Activated T-helper 17 cell treated with anti-CD3 and anti-CD28 coated beads, Interleukin-2, amount 50 U/mL, for 72 hours (primary cell): ENCODE data around the gene RALGDS. TPM values are rescaled to one million over a fixed set of nuclear protein-coding genes. Genes with fewer than 3 reads are reported as not detected.
A peak's percentile ranks its signal among the peaks of the same experiment; 100 is the strongest.

Experiments used
- ATAC-seq: fragments of 150-1000 bp; cut with Tn5 transposase; replicated peaks from 2 replicates; pipeline ENCODE4 v1.10.0; 2021; ENCODE audit warnings: mild to moderate bottlenecking, moderate library complexity
- H3K27ac Mint-ChIP-seq: one replicate; pipeline ENCODE4 v1.8.0; 2022; ENCODE audit warnings: mixed read lengths
- H3K27me3 Mint-ChIP-seq: one replicate; pipeline ENCODE4 v1.8.0; 2022; ENCODE audit warnings: mixed read lengths
- H3K36me3 Mint-ChIP-seq: one replicate; pipeline ENCODE4 v1.8.0; 2022; ENCODE audit warnings: low read depth, mild to moderate bottlenecking, mixed read lengths
- H3K4me1 Mint-ChIP-seq: one replicate; pipeline ENCODE4 v1.8.0; 2022; ENCODE audit warnings: mixed read lengths
- H3K4me3 Mint-ChIP-seq: one replicate; pipeline ENCODE4 v1.8.0; 2022; ENCODE audit warnings: mild to moderate bottlenecking, mixed read lengths
- H3K9me3 Mint-ChIP-seq: one replicate; pipeline ENCODE4 v1.8.0; 2022; ENCODE audit warnings: mixed read lengths
- total RNA-seq, 2 donors: library from RNA; stranded (reverse); gene quantifications; one replicate each; pipeline ENCODE4 v1.2.3, GENCODE V29; 2022

RALGDS gene
- total RNA-seq, 2 donors from 2014 or later = 101 to 156 TPM

DNA sequence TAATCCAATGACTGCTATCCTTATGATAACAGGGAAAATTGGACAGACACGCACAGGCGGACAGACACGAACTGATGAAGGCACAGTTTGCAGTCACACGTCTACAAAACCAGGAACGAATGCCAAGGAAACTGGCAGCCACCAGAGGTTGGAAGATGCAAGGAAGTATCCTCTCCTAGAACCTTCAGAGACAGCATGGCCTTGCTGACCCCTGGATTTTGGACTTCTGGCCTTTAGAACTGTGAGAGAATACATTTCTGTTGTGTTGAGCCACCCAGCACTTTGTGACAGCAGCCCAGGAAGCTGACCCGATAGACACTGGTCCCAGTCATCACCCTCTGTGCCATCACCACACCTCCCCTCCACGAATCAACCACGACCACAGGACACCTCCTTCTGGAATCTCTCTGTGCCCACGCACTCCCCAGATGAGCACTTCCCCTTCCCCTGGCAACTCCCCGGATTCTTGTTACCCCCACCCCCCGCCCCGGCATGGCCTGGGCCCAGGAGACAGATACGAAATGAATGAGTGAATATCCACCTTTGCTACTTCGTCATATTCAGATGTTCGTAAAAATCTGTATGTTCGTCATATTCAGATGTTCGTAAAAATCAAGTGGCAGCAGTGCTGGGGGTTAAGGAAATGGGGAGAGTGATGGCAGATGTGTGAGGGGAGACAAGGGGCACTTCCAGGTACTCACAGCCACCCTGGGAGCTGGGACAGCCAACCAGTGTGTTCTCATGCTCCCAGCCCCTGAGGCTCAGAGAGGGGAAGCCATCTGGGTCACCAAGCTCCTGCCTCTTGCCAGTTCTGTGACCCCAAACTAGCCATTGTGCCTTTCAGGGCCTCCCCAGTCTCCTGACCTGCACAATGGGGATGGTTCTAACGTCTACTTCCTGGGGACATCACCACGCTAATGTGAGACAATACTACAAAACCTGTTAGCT lies 24.1 kb upstream of the RALGDS start:
- Mint-ChIP-seq H3K27me3 (no peaks in the 10 kb centered on the region), H3K27ac (peak overlapping the region; percentile 90), H3K9me3 (no peaks in the 10 kb centered on the region), H3K4me3 (peak overlapping the region; percentile 90), H3K4me1 (peaks cover 28% of the 10 kb centered on the region), H3K36me3 (peaks cover 64% of the 10 kb centered on the region)
- no peak for ATAC-seq

DNA sequence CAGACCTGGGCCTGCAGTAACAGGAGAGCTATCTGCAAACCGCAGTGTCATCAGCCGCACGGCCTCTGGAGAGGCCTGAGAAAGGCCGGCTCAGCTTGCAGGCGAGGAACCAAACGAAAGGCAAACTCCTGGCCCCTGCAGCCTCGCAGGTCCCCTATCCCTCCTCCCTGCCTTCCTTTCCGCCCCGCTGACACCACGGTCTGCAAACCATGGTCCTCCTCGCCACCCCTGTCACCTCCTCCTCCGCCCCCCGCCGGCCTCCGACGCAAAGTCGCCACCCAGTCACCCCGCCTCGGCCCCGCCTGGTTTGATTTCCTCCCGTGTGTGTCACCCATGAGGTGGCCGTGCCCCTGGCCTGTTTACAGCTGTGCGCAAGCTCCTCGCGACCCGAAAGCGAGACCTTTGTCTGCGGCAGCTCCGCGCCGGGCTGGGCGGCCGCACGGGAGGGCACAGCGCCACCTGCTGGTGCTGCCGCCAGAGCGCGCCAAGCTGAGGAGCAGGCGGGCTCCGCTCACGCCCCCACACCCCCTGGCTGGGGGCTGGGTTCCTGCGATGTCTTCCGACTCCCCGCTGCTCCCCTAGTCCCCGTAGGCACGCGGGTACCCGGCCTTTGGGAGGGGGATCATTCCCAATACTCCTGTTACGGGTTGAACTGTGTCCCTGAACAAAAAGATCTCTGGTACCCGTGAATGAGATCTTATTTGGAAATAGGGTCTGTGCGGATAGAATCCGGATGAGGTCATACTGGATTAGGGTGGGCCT lies 23.3 kb upstream of the RALGDS start:
- Mint-ChIP-seq H3K27ac (peak overlapping the region; percentile 90), H3K36me3 (peaks cover 64% of the 10 kb centered on the region), H3K9me3 (no peaks in the 10 kb centered on the region), H3K4me1 (peaks cover 28% of the 10 kb centered on the region), H3K4me3 (peak overlapping the region; percentile 90), H3K27me3 (no peaks in the 10 kb centered on the region)
- peak; percentile 73 for ATAC-seq

DNA sequence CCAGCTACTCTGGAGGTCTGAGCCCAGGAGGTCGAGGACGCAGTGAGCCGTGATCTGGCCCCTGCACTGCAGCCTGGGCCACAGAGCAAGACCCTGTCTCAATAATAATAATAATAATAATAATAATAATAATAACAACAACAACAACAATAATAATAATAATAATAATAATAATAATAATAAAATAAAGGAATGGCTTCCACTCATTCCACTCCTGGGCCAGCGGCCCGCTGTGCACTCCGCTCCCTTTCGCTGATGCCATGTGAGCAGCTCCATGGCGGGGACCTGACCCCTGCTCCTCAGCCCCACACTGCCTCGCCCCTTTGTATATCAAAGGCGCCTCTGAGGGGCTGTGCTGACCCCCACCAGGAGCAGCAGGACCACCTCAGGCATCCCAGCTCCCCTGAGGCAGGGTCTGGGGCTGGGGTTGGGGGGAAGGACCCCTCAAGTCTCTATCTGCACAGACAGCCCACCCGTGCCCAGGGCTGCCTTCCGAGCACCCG lies 22.6 kb upstream of the RALGDS start:
- H3K27ac Mint-ChIP-seq = peak overlapping the region; percentile 90
- peaks cover 64% of the 10 kb centered on the region for H3K36me3 Mint-ChIP-seq
- no peaks in the 10 kb centered on the region for H3K27me3 Mint-ChIP-seq
- peak overlapping the region; percentile 90 for H3K4me3 Mint-ChIP-seq
- peaks cover 28% of the 10 kb centered on the region for H3K4me1 Mint-ChIP-seq
- no peaks in the 10 kb centered on the region for H3K9me3 Mint-ChIP-seq
- no peak for ATAC-seq

DNA sequence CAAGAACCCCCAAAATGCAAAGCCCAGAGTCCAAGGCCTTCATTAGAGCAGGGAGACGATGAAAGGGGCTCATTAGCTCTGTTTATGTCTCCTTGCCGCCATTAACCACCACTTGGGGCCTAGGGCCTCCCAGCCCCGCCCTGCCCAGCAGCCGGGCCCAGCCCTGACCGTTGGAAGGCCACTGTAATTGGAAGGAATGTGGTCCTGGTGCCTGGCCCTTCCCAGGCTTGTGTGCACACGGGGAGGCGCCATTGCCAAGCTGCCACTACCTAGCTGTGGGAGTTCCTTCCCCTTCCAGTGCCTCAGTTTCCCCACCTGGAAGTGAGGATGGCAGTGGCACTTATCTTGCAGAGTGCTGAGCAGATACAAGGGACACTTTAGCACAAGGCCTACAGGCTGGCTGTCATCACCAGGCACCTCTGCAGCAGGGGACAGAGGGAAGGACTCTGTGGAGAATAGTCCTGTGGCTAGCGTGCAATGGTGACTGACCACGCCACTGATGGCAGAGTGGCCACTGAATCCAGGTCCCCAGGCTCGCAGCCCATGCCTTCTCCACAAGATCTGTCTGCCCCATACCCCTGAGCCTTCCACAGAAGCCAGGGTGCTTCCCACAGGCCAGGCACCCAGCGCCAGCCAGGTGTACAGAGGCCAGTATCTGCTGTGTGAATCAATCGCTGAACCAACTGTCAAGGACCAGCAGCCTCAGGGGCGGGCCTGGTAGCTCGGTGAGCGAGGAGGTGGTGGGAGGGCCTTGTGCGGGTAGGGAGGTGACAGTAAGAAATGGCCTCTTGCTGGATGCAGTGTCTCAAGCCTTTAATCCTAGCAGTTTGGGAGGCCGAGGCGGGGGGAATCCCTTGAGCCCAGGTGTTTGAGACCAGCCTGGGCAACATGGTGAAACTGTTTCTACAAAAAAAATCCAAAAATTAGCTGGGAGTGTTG lies 21.9 kb upstream of the RALGDS start:
- Mint-ChIP-seq H3K9me3 (no peaks in the 10 kb centered on the region), H3K36me3 (peaks cover 57% of the 10 kb centered on the region), H3K27me3 (no peaks in the 10 kb centered on the region), H3K4me1 (peaks cover 28% of the 10 kb centered on the region), H3K27ac (peak overlapping the region; percentile 84), H3K4me3 (peak overlapping the region; percentile 90)
- peak; percentile 23 for ATAC-seq

DNA sequence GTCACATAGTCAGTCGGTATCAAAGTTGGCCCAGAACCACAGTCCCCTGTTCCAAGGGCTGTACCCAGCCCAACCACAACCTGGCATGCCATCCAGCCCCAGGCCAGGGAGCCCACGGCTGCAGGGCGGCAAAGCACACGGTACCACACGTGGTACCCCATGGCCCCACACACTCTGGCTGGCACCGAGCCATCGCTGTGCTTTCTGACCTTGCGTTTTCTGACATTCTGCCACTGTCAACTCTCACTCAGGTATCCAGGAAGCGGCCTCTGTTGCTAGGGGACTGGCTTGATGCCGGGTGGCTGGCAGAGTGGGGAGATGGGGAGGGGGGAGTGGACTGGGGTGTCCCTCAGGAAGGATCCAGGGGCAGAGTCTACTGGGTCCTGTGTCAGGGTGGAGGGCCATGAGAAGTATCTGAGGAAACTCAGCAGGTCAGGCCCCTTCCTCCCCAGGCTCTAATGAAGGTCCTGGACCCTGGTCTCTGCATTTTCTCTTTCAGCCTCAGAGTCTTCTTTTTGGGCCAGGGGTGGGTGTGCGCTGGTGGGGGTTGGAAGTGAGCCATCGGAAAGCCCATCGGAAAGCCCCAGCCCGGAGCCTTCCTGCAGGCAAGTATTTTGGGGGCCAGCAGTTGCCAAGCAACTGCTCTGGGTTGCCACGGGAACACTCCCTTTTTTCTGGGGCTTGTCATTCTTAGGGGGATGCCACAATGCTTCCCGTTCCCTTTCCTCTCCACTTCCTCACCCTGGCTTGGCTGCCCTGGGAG lies 21.0 kb upstream of the RALGDS start:
- peak overlapping the region; percentile 84 for H3K27ac Mint-ChIP-seq
- peak; percentile 22 for ATAC-seq
- H3K27me3 Mint-ChIP-seq = no peaks in the 10 kb centered on the region
- peaks cover 53% of the 10 kb centered on the region for H3K36me3 Mint-ChIP-seq
- H3K4me3 Mint-ChIP-seq = peak overlapping the region; percentile 90
- H3K9me3 Mint-ChIP-seq = no peaks in the 10 kb centered on the region
- peaks cover 33% of the 10 kb centered on the region for H3K4me1 Mint-ChIP-seq

DNA sequence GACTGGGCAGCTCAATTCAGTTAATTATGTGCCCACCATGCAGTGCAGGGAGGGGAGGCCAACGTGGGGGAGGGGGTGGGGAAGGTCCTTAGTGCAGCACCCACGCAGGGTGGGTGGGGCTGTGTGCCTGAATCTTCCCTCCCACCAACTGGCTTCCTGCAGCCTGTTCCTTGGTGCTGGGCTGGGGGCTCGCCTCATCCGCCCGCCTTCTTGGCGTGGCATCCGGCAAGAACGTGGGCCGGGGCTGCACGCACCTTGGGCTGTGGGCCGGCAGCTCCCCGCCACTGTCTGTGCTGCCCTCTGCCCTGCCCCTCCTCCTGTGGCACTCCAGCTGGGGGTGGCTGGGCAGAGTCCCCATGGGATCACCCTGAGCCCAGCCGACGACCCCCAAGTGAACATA lies 19.6 kb upstream of the RALGDS start:
- no peaks in the 10 kb centered on the region for H3K27me3 Mint-ChIP-seq
- ATAC-seq = no peak
- peak overlapping the region; percentile 90 for H3K4me3 Mint-ChIP-seq
- no peaks in the 10 kb centered on the region for H3K9me3 Mint-ChIP-seq
- peaks cover 39% of the 10 kb centered on the region for H3K4me1 Mint-ChIP-seq
- peaks cover 50% of the 10 kb centered on the region for H3K36me3 Mint-ChIP-seq
- peak overlapping the region; percentile 84 for H3K27ac Mint-ChIP-seq

DNA sequence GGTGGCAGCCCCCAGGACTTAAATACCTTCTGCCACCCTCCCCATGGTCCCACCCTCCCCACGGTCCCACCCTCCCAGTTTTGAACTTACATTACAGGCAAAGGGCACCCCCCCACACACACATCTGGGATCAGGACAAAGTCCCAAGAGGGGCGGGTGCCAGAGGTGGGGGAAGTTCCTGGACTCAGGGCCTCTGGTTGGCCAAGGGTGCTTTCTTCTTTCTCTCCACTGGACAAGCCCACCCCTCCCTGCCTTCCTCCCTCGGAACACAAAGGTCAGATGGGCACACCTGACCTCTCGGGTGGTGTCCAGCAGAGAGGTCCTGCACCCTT lies 19.1 kb upstream of the RALGDS start:
- Mint-ChIP-seq H3K4me3 (no peak overlapping the region), H3K9me3 (no peaks in the 10 kb centered on the region), H3K4me1 (peaks cover 36% of the 10 kb centered on the region), H3K36me3 (peaks cover 46% of the 10 kb centered on the region), H3K27me3 (no peaks in the 10 kb centered on the region), H3K27ac (no peak overlapping the region)
- ATAC-seq = no peak

DNA sequence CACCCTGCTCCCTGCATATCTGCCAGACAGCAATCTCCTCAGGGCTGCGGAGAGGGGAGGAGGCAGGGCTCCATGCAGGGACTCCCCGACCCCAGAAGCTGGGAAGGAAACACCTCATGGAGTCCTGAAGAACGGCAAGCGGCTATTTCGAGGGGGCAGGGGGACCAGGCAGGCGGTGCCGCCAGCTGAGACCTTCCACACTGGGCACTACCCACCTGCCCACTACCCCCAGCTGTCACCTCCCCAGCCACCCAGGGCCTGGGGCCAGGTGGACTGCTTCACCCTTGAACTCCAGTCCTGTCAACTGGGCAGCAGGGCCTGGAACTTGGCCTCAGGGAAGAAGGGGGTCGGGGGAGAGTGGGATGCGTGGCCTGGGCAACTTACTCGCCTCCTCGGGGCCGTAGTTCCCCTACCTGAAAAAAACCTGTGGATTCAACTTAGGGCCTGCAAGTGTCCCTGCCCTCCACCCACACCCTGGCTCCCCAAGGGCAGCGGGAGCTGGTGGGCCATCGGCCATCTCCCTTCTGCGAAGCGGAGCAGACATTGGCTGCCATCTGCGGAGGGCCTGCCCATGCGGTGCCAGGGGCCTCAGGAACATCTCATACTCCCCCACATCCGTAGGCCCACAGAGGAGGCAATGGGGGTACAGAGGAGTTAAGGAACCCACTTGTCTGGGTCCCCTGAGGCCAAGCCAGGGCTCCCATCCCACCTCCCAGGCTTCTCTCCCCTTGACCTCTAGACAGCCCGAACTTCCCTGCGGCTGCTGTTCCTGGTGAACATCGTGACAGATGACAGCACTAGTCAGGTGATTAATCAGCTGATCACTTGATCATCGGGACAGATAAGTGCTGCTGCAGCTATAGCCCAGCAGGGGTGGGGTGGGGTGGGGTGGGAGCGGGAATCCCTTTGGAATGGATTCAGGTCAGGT lies 18.5 kb upstream of the RALGDS start:
- H3K36me3 Mint-ChIP-seq = peaks cover 46% of the 10 kb centered on the region

DNA sequence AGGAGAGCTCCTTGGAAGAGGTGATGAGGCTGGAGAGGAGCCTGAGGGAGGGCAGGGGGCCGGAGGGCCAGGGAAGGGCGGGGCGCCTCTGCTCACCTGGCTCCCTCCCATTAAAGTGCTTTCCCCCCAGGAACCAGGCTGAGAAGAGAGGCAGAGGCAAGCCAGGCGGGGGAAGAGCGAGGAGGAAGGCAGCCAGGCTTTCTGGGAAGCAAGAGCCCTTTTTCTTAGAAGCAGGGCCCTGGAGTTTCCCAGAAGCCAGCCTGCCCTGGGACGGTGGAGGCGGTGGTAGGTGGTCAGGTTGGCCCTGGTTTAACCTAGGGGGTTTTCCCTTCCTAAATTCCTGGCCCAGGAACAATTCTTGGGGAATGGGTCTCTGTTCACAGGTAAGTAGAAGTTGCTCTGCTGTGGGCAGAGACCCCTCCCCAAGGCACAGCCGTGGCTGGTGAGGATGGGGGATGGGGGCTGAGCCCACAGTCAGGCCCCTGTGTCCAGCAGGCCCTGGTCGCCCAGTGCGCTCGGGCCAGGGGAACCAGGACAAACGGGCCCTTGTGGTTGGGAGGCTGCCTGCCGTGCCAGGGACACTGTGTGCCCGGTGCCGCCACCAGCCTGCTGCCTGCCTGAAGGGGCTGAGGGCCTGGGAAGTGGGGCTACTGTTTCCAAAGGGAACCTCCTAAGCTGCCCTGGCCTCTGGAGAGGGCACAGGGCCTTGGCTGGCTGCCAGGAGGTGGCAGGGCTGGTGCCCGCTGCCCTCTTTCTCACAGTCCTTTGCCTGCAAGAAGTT lies 16.6 kb upstream of the RALGDS start:
- no peaks in the 10 kb centered on the region for H3K9me3 Mint-ChIP-seq
- peaks cover 51% of the 10 kb centered on the region for H3K36me3 Mint-ChIP-seq
- no peak for ATAC-seq
- peak overlapping the region; percentile 92 for H3K4me3 Mint-ChIP-seq
- H3K27ac Mint-ChIP-seq = peak overlapping the region; percentile 100
- H3K4me1 Mint-ChIP-seq = peaks cover 32% of the 10 kb centered on the region
- H3K27me3 Mint-ChIP-seq = no peaks in the 10 kb centered on the region

More for the DNA sequence above, 18.5 kb upstream of the RALGDS start:
- Mint-ChIP-seq H3K4me1 (peaks cover 29% of the 10 kb centered on the region), H3K9me3 (no peaks in the 10 kb centered on the region), H3K4me3 (peak overlapping the region; percentile 92), H3K27me3 (no peaks in the 10 kb centered on the region), H3K27ac (peak overlapping the region; percentile 100)
- ATAC-seq = no peak

DNA sequence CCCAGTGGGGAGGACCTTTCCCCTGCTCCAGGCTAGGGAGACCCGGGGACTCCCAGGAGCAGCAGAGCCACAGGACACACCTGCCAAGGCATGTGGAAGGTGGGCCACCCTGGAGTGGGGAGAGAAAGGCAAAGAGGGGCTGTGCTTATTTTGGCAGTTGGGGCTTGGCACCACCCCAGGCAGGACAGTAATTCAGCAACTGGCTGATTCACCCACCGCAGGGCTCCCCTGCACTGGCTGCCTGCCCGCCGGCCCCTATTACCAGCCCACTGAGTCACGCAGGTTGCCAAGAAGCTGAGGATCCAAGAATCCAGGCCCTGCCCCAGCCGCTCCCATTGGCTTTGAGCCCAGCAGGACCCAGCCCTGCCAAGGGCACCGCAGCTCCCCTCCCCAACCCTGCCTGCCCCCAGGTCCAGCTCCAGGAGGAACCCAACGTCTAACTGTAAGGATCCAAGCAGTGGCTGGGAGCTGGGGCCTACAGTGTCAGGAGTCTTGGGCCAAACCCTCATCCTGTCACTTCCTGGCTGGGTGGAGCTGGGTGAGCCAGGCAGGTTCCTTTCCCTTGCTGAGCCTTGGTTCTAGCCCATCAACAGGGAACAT lies 14.2 kb upstream of the RALGDS start:
- peak overlapping the region; percentile 92 for H3K4me3 Mint-ChIP-seq
- peaks cover 61% of the 10 kb centered on the region for H3K36me3 Mint-ChIP-seq
- peaks cover 40% of the 10 kb centered on the region for H3K4me1 Mint-ChIP-seq
- ATAC-seq = peak; percentile 68
- H3K9me3 Mint-ChIP-seq = no peaks in the 10 kb centered on the region
- H3K27ac Mint-ChIP-seq = peak overlapping the region; percentile 100
- no peaks in the 10 kb centered on the region for H3K27me3 Mint-ChIP-seq

DNA sequence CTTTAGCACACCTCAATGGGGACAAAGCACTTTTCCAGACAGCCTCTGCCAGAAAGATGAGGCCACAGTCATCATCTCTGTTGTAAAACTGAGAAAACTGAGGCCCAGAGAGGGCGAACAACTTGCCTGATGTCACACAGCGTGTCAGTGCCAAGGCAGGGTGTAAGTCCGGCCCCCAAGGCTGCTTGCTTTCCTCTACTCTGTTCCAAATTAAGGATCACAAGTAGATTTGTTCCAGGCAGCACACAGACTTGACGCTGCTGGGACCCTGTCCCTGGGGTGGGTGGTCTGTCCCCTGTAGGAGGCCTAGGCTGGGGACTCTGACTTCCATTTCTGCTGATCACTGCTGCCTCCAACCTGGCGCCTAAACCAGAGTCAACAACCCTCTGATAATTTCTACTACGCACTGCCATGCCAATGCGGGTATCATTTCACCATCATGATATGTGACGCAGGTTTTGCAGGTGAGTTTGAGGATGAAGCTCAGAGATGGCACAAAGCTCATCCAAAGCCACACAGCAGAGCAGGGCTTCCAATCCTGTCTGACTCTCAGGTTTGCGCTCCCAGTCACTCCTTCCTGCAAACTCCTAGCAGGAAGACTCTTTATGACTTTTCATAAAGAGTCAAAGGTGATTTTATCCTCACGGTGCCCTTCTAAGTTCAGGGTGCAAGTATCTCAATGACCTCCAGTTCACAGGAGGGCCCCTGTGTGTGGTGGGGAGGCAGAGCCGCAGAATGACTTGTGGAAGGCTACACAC lies 13.5 kb upstream of the RALGDS start:
- H3K27ac Mint-ChIP-seq = peak overlapping the region; percentile 100
- no peaks in the 10 kb centered on the region for H3K27me3 Mint-ChIP-seq
- peak overlapping the region; percentile 92 for H3K4me3 Mint-ChIP-seq
- H3K4me1 Mint-ChIP-seq = peaks cover 40% of the 10 kb centered on the region
- ATAC-seq = peak; percentile 45
- H3K9me3 Mint-ChIP-seq = no peaks in the 10 kb centered on the region
- H3K36me3 Mint-ChIP-seq = peaks cover 66% of the 10 kb centered on the region
